ENCODE data around the gene USP54.
"Not testable (repeated sequence)": the region's sequence is repeated elsewhere in the genome, so short reads cannot be mapped to it uniquely, and the experiment has no call there.

USP54 gene

GRCh38 chr10:73590881-73591799 lies at the start of gene USP54:
TSS of gene USP54 (minus strand) at chr10:73591342. CDS start at chr10:73575658, 15,684 bp downstream.
- DNase-seq, result no peak

- DNase-seq, result no peak
Measured at GRCh38 chr10:73639286-73639685, 48.1 kb upstream of the USP54 start.

GRCh38 chr10:73635781-73636180 lies 44.6 kb upstream of the USP54 start:
- DNase-seq, result no peak

GRCh38 chr10:73634421-73634820 lies 43.3 kb upstream of the USP54 start:
- no peak for DNase-seq

GRCh38 chr10:73629165-73629564 lies 38.0 kb upstream of the USP54 start:
- no peak for DNase-seq

GRCh38 chr10:73628405-73628804 lies 37.3 kb upstream of the USP54 start:
- DNase-seq, result no peak

GRCh38 chr10:73627300-73627699 lies 36.2 kb upstream of the USP54 start:
- no peak for DNase-seq

- DNase-seq, result peak; percentile 96
Measured at GRCh38 chr10:73625884-73626752, 35.0 kb upstream of the USP54 start.

- DNase-seq, result no peak
Measured at GRCh38 chr10:73625004-73625883, 34.1 kb upstream of the USP54 start.

GRCh38 chr10:73623056-73623455 lies 31.9 kb upstream of the USP54 start:
- no peak for DNase-seq

- not testable (repeated sequence) for DNase-seq
Measured at GRCh38 chr10:73620974-73621373, 29.8 kb upstream of the USP54 start.

GRCh38 chr10:73617143-73617542 lies 26.0 kb upstream of the USP54 start:
- not testable (repeated sequence) for DNase-seq

- DNase-seq, result no peak
Measured at GRCh38 chr10:73614720-73615119, 23.6 kb upstream of the USP54 start.

- no peak for DNase-seq
Measured at GRCh38 chr10:73609116-73609515, 18.0 kb upstream of the USP54 start.

- DNase-seq, result no peak
Measured at GRCh38 chr10:73601486-73601921, 10.4 kb upstream of the USP54 start.

GRCh38 chr10:73597346-73597745 lies 6.2 kb upstream of the USP54 start:
- no peak for DNase-seq

GRCh38 chr10:73593812-73594211 lies 2.7 kb upstream of the USP54 start:
- DNase-seq, result no peak

GRCh38 chr10:73593110-73593509 lies 2.0 kb upstream of the USP54 start:
- DNase-seq, result no peak

GRCh38 chr10:73591935-73592699 lies 975 bp upstream of the USP54 start:
- DNase-seq, result no peak

GRCh38 chr10:73589563-73590126 lies 1.5 kb downstream of the USP54 start:
- DNase-seq, result no peak

GRCh38 chr10:73588656-73589055 lies 2.5 kb downstream of the USP54 start:
- no peak for DNase-seq
